NCI-H2196 (cell line): Measurements from ENCODE around the gene DNAH17.
"Not testable (repeated sequence)": the region's sequence is repeated elsewhere in the genome, so short reads cannot be mapped to it uniquely, and the experiment has no call there.

Source experiments
- DNase-seq: peaks from one replicate; lab custom pipeline; 2025; ENCODE audit not compliant: unreplicated experiment; lab: John Stamatoyannopoulos, UW

Gene DNAH17

DNA sequence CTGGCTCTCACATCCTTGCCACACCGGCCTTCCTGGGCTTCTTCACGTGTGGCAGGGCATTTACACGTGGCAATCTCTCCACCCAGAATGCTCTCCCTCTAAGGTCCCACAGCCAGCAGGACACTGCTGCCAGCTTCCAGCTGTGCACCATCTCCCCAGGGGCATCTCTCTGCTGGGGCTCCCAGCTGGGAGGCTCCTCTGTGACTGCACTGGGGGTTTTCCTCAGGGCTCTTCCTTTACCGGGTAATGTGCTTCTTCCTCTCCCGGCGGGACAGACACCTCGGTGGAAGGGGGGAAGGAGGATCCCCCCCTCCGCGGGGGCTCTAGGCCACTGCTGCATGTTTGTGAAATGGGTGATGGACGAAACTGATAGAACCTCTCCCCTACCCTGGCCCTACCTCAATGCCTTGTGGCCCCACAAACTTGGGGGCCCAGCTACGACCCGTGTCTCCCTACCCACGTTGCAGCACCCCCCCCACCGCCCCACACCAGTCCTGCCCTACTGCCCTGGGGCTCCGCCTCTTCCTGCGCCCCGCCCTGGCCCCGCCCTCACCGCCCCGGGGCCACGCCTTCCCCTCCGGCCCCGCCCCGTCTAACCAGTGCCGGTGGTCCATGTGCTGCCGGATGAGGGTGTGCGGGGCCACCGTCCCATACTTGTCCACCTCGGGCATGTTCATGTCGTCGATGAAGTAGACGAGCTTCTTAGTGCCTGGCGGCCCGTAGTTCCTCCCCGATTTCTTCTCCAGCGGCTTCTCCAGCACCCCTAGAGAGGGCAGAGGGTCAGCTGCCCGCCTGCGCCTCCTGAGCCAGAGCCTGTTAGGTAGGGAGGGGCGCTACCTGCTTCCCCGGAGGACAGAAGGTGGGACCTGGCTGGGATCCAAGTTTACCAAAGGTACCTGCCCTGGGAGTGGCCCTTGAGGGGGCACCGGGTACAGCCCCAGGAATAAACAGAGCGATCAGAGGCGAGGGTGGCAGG is 92.6 kb downstream of the DNAH17 start:
- no peak for DNase-seq

DNA sequence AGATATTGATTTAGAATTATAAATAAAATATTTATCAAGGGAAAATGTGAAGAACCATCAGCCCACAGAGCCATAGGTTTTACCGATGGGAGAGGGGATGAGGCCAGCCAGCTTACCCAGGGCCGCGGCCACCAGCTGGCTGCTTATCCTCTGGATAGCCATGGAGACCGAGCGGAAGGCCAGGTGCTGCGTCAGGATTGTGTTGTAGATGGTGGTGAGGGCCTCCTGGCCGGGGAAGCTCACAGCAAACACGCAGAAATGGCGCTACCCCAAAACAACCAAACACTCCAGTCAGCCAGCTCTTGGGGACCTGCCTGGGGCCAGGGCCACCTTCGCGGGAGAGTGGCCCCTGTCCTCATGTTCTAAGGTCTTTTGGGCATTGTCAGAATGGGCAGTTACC is 97.8 kb downstream of the DNAH17 start:
- no peak for DNase-seq

DNA sequence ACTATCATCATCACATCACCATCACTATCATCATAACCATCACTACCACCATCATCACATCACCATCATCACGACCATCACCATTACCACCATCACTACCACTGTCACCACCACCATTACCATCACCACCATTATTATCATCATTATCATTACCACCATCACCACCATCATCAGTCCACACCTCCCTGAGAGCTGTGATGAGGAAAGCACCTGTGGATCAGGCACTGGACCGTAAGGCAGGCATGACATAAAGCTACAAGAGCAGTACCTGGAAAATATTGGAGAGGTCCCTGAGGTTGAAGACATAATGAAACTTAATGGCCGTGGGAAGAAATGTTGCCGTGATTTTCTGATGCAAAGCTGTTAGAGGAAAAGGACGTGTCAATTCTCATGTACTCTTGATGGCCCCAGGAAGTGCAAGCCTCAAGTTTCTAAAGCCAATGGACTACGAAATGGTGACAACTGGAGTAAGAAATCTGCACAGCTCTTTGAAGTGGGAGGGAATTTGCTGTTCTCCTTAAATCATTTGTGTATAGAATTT is 98.4 kb downstream of the DNAH17 start:
- DNase-seq, result no peak

DNA sequence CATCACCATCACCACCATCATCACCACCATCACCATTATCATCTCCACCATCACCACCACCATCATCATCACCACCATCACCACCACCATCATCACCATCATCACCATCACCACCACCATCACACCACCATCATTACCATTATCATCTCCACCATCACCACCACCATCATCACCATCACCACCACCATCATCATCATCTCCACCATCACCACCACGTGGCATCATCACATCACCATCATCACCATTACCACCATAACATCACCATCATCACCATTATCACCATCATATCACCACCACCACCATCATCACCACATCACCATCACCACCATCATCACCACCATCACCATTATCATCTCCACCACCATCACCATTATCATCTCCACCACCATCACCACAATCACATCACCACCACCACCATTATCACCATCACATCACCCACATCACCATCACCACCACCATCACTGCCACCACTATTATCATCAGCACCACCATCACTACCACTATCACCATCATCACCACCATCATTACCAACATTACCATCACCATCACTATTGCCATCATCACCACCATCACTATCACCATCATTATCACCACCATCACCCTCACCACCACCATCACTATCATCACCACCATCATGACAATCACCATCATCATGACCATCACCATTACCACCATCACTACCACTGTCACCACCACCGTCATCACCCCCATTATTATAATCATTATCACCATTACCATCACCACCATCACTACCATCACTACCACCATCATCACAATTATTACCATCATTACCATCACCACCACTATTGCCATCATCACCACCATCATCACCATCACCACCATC is 99.1 kb downstream of the DNAH17 start:
- DNase-seq, result no peak

DNA sequence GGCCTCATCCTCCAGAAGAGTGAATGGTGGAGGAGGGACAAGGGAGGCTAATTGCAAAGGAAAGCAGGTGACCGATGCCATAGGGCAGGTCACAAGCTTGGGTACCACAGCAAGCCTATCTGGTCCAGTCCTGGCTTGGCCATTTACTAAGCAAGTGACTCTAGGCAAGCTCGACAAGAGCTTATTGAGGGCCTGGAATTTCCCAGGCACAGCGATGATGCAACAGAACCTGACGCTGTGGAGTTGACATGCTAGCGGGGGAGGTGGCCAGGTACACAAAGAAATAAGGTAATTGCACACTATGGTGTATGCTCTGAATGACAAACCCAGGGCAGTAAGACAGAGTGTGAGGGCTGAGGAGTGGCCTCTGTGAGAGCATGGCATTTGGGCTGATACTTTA is 100.2 kb downstream of the DNAH17 start:
- DNase-seq, result peak; percentile 22

DNA sequence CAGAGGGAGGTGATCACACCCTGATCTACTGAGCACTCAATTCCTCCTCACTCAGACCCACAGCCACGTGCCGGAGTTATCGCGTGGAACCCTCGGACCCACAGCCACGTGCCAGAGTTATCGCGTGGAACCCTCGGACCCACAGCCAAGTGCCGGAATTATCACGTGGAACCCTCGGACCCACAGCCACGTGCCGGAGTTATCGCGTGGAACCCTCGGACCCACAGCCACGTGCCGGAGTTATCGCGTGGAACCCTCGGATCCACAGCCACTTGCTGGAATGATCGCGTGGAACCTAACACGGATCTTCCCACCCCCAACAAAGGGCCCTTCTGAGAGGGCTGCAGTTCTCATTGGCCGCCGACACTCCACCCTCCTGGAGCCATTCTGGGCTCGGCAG is 101.0 kb downstream of the DNAH17 start:
- no peak for DNase-seq

DNA sequence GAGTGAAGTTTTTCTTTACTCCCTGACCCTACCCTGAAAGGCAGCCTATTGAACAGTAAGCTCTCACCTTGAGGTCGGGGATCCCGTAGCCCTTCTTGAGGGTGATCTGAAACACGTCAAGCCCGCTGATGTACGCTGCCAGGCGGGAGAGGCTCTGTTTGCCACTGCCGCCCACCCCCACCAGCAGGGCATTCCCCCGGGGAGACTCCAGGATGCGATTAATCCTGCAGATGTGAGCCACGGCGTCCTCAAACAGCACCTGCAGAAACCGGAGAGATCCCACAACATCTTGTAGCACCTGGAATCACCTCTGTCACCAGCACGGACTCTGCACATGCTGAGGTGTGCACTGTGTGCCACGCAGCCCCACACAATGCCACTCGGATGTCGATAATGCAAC is 102.0 kb downstream of the DNAH17 start:
- no peak for DNase-seq

DNA sequence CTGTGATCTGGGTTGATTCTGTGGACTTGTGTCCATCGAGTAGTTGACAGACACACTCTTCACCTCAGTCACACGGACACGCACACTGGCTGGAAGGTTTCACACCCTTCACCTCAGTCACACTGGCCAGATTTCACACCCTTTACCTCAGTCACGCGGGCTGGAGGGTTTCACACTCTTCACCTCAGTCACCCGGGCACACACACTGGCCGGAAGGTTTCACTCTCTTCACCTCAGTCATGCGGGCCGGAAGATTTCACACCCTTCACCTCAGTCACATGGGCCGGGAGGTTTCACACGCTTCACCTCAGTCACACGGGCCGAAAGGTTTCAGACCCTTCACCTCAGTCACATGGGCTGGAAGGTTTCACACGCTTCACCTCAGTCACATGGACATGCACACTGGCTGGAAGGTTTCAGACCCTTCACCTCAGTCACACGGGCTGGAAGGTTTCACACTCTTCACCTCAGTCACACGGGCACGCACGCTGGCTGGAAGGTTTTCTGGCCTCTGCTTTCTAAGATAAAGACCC is 102.5 kb downstream of the DNAH17 start:
- DNase-seq, result no peak

DNA sequence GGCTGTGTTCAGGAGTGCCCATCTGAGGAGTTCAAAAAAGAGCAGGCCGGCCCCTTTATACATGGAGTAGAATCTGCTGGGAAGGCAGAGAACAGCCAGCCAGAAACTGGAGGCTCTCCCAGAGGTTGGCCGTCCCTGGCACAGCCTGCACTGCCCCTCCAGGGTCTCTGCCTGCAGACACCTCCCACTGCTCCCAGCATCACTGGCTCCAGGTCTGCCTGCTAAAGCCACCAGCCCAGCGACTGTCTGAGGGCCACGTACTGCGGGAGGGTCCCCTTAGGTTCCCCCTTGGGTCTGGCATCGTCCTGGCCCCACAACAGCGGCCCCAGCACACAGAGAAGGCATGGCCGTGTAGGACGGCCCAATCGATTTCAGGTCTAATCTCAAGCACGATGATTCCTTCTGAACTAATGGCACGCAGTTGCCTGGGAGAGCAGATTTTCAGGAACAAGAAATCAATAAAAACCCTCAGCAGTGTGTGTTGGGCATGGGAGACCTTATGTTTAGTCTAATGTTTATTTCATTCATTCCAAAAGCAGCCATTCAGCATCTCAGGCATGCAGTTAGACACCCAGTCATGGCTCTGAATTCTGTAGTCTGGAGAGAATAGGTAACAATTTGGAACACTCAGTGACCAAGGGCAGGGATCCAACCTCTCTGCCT is 103.1 kb downstream of the DNAH17 start:
- DNase-seq, result no peak

DNA sequence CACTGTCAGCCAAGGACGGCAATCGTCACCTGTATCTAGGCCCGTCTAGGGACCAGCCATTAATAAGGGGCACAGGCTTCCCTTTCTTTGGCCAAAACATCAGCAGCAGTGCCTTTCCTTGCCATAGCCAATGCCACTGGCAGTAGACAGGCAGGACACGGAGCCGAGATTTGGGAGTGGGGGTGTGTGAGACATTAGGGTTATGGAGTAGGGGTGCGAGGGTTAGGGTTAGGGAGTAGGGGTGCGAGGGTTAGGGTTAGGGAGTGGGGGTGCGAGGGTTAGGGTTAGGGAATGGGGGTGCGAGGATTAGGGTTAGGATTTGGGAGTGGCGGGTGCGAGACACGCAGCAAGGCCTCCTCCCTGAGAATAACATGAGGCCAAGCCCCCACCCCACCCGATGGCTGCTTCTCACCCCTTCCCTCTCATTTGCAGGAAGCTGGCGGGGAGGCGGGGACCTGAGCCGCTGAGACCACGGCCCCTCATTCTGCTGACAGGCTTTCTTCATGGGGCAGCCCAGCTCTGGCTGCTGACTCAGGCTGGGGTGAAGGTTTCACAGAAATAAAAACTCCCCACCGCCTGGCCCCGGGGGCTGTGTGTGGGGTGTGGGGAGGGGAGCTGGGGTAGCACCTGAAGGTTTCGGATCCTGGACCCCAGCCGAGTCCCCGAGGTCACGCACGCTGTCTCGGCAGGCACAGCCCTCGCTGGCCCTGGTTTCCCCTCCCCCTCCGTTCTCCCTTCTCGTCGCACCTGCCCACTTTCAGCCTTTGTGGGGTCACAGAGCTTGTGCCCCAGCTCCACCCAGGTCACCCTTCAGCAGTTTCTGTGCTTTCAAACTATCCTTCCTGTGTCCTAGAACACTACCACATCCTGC is 104.9 kb downstream of the DNAH17 start:
- DNase-seq, result no peak

DNA sequence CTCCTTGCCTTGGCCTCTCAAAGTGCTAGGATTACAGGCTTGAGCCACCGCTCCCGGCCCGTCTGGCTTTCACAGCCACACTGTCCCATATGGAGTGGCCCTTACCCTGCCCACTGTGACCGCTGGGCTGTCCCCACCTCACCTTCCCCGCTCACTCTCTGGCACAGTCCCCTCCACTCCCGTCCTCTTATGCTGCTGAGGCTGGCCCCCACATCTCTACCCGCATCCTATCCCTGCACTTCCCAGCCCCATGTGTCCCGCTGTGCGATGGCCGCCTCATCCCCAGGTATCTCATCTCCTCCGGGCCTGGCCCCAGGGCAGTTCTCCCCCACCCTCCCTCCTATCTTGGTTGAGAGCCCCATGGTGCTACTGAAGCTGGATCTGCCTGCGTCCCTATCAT is 105.6 kb downstream of the DNAH17 start:
- DNase-seq, result no peak

DNA sequence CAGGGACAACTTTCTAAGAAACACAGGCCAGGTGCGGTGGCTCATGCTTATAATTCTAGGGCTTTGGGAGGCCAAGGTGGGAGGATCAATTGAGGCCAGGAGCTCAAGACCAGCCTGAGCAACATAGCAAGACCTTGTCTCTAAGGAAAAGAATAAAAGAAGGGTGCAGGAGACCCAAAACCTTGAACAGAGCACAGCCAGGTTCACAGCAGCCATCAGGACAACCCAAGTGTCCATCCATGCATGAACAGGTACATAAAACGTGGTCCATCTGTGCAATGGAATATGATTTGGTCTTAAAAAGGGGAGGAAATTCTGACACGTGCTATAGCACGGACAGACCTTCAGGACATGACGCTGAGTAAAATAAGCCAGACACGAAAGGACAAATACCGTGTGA is 107.8 kb downstream of the DNAH17 start:
- DNase-seq, result no peak

DNA sequence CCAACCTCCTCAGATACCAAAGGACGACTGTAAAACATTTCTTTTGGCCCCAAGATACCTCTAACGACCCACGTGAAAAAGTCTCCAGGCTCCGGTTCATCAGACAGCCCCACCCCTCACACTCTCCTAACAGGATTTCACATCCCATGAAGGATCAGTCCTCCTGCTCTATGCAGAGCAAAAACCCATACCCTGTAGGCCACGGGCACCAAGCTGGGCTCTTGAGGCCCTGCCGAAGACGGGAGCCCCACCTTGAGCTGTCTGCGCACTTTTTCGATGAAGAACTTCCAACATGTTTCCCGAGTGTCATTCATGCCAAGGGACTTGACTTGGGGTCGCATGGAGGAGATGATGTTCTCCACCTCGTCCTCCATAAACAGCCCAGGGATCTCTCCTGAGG is 108.8 kb downstream of the DNAH17 start:
- DNase-seq, result no peak

DNA sequence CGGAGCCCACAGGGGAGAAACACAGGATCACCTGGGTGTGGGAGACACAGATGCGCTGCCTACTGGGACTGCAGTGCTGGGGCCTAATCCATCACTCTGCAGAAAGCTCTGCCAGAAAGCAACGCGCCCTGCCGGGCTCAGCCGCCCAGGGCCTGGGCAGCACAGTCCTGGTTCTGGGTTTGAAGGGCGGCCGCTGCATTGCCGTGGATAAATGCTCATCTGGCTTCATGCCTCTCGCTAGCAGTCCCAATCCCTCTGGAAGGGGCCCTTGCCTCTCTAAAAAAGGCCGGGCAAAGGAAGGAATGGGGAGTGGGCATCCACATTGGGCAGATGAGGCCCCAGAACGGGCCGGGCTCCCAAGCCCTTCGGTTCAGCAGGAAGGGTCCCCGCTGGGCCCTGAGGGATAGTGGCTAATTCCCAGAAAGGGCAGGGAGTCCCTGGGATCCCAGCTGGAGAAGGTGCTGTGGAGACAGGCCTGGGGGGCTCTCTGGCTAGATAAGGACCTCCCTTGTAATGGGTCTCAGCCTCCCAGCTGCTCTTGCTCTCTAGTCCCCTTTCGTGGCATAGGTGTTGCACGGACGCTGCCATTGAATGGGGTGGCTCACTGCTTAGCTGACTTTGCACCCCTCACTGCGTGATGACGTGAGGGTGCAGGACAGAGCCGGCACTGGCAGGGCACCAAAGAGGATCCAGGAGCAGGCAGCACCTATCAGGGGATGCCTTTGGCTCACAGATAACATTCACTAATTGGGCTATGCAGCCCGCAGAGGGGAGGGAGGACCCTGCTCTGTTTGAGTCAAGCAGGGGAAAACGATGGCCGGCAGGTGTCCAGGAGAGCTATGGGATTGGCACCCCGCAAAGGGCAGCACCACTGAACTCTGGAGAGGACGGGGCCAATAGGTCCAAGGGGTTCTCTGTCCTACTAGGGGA is 110.1 kb downstream of the DNAH17 start:
- DNase-seq, result no peak

DNA sequence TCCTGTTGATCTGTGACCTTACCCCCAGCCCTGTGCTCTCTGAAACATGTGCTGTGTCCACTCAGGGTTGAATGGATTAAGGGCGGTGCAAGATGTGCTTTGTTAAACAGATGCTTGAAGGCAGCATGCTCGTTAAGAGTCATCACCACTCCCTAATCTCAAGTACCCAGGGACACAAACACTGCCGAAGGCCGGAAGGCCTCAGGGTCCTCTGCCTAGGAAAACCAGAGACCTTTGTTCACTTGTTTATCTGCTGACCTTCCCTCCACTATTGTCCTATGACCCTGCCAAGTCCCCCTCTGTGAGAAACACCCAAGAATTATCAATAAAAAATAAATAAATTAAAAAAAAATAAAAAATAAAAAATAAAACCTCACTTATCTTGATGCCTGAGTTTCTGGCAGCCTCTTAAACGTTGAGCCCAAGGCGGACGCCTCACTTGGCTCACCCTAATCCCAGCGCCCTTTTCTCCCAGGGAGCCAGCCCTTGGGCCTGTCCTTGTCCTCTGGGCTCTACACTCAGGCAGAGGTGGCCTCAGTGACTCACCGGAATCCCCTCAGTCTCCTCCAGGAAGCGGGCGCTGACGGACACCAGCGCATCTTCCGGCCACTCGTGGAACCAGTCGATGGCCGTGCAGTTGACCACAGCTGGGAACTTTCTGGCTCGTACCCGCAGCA is 110.9 kb downstream of the DNAH17 start:
- not testable (repeated sequence) for DNase-seq

DNA sequence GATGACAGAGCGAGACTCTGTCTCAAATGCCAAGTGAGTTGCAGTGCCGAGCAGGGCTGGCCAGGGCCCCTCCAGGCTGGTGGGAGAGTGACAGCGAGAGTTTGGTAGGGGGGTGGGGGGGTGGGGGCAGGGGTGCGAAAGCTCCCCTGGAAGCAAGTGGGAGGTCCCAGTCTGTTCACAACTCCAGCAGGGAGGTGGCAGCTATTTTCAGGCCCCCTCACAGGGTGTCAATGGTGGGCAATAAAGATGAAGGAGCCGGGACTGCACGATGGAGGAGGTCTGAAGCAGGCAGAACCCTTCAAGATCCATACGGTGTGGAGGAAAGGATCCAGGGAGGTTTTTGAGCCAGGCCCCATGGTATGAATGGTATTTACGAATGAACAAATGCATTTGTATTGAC is 115.0 kb downstream of the DNAH17 start:
- no peak for DNase-seq

DNA sequence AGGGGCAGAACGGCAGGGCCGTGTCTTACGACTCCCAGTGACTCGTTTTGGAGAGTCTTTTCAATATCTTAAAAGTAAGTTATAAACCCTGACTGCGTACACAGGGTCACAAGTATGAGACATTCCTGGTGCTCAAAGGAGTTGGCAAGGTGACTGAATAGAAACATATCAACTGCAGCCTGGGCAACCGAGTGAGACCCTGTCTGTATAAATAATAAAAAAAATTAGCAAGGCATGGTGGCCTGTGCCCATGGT is 115.5 kb downstream of the DNAH17 start:
- DNase-seq, result no peak

DNA sequence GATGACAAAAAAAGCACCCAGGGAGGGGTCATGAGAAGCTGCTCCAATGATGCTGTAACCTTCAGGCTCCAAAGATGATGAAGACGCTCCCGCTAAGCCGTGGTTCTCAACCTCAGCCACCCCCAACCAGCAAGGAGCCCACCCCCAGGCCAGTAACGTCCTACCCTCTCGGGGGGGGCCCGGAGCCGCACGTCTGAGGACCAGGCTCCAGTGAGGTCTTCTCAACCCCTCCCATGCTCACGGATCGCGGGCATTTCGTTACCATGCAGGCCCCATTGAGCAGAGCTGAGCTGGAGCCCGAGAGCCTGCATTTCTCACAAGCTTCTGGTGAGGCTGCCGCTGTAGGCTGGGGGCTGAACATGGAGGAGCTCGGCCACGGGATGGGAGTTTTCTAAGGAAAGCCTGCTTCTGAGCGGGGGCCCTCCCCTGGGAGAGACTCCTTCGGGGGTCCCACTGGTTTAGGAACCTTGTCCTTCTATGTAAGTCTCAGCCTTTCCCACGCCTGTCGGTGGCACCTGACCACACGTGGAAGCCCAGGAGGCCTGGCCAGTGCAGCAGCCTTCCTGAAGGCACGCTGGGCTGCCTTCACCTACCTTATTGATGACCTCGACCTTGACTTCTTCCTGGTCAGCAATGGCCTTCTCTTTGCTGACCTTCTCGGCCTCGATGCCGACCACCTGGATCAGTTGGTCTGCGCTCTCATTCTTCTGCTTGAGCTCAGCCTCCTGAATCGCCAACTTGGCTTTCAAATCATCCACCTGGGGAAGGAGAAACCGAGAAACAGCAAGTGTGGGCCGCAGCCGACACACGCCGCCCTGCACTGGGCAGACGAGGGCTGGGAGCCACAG is 116.0 kb downstream of the DNAH17 start:
- DNase-seq, result no peak
